B cell (primary cell): ENCODE measurements around the gene IGFL3. TPM values are rescaled to one million over a fixed set of nuclear protein-coding genes. Genes with fewer than 3 reads are reported as not detected.

Experiments used
- ATAC-seq: fragments of 200-7000 bp; cut with Tn5 transposase; one replicate; pipeline ENCODE4 v1.10.0; 2021; ENCODE audit warnings: low read depth, mild to moderate bottlenecking, moderate number of reproducible peaks, moderate library complexity
- CTCF ChIA-PET: fragments of 350-600 bp; sonication (Branson Sonifier 250); formaldehyde crosslinking; loops from one replicate; lab custom pipeline; 2021; ENCODE audit warnings: antibody characterized with exemption, inconsistent platforms; lab: Charles Lee
- POLR2A ChIA-PET: fragments of 350-600 bp; sonication (Branson Sonifier 250); formaldehyde crosslinking; loops from one replicate; lab custom pipeline; 2021; ENCODE audit warnings: antibody characterized with exemption; lab: Charles Lee
- DNase-seq: peaks from one replicate; pipeline ENCODE4 v3.0.0; 2013
- H2AFZ ChIP-seq: 2 replicates; pipeline ENCODE4 v1.6.1; 2012; ENCODE audit warnings: mild to moderate bottlenecking, low read depth, low read length; ENCODE audit not compliant: insufficient read depth, poor library complexity, severe bottlenecking
- H3K27ac ChIP-seq, 2 donors: 1 replicate in 1 of 2; 2 replicates in 1 of 2; pipeline ENCODE4 v1.5.1; 2012 to 2013; ENCODE audit warnings: low read length in 2 of 2, mild to moderate bottlenecking in 2 of 2, moderate library complexity in 1 of 2
- H3K27me3 ChIP-seq, 4 experiments: fragments of 200-600 bp in 1 of 4; sonication (generic) in 1 of 4; replicated peaks in 1 of 4; 1 replicate in 2 of 4; 2 replicates in 2 of 4; pipeline versions ENCODE4 v1.6.1 to v1.7.0; 2013 to 2016; ENCODE audit warnings: low read length in 3 of 4, mild to moderate bottlenecking in 2 of 4, mixed read lengths in 1 of 4, moderate library complexity in 1 of 4; ENCODE audit not compliant: insufficient read depth in 4 of 4, control insufficient read depth in 3 of 4; ENCODE audit errors: control extremely low read depth in 1 of 4
- H3K36me3 ChIP-seq, 2 experiments: replicated peaks in 1 of 2; 1 replicate in 1 of 2; 2 replicates in 1 of 2; pipeline versions ENCODE4 v1.6.1 to v1.7.1; 2013; ENCODE audit warnings: low read length in 1 of 2; ENCODE audit not compliant: insufficient read depth in 2 of 2, control insufficient read depth in 1 of 2; ENCODE audit errors: control extremely low read depth in 1 of 2, extremely low read depth in 1 of 2
- H3K4me1 ChIP-seq, 2 donors: fragments of 200-600 bp in 1 of 2; sonication (generic) in 1 of 2; 1 replicate in 1 of 2; 2 replicates in 1 of 2; pipeline versions ENCODE4 v1.5.1 to v1.6.1; 2013 to 2017; ENCODE audit warnings: low read length in 2 of 2; ENCODE audit not compliant: control insufficient read depth in 2 of 2, insufficient read depth in 2 of 2
- H3K4me2 ChIP-seq: replicated peaks from 2 replicates; pipeline ENCODE3; 2012; ENCODE audit warnings: mild to moderate bottlenecking, low read depth, low read length; ENCODE audit not compliant: poor library complexity, severe bottlenecking
- H3K4me3 ChIP-seq, 5 experiments: fragments of 200-600 bp in 1 of 5; sonication (generic) in 1 of 5; 1 replicate in 3 of 5; 2 replicates in 2 of 5; pipeline versions ENCODE4 v1.5.1 to v1.7.0; 2011 to 2016; ENCODE audit warnings: low read length in 4 of 5, mild to moderate bottlenecking in 4 of 5, low read depth in 2 of 5, control low read depth in 1 of 5, moderate library complexity in 1 of 5; ENCODE audit not compliant: insufficient read depth in 1 of 5; ENCODE audit errors: control extremely low read depth in 1 of 5, extremely low read depth in 1 of 5
- H3K79me2 ChIP-seq: fragments of 200-600 bp; sonication (generic); one replicate; pipeline ENCODE4 v1.6.0; 2016; ENCODE audit warnings: low read length; ENCODE audit not compliant: control insufficient read depth, insufficient read depth
- H3K9ac ChIP-seq: fragments of 200-600 bp; sonication (generic); 2 replicates; pipeline ENCODE4 v1.6.1; 2017; ENCODE audit warnings: mild to moderate bottlenecking, low read length, moderate library complexity
- H3K9me3 ChIP-seq, 3 donors: one replicate each; pipeline versions ENCODE4 v1.6.1 to v1.7.1; 2013; ENCODE audit warnings: low read length in 2 of 3; ENCODE audit not compliant: control insufficient read depth in 2 of 3, insufficient read depth in 1 of 3; ENCODE audit errors: control extremely low read depth in 1 of 3
- H4K20me1 ChIP-seq: 2 replicates; pipeline ENCODE4 v1.6.0; 2012; ENCODE audit warnings: mild to moderate bottlenecking, low read length; ENCODE audit not compliant: insufficient read depth, control insufficient read depth, poor library complexity, severe bottlenecking
- H3K27ac Mint-ChIP-seq: one replicate; pipeline ENCODE4 v1.8.0; 2021; ENCODE audit warnings: mixed read lengths
- H3K27me3 Mint-ChIP-seq: one replicate; pipeline ENCODE4 v1.8.0; 2021; ENCODE audit warnings: mixed read lengths
- H3K4me1 Mint-ChIP-seq: one replicate; pipeline ENCODE4 v1.8.0; 2021; ENCODE audit warnings: mixed read lengths
- H3K4me3 Mint-ChIP-seq: one replicate; pipeline ENCODE4 v1.8.0; 2021; ENCODE audit warnings: mixed read lengths
- H3K9me3 Mint-ChIP-seq: one replicate; pipeline ENCODE4 v1.8.0; 2022; ENCODE audit warnings: mixed read lengths; ENCODE audit not compliant: insufficient read depth
- CTCF ChIP-seq: fragments of 200-600 bp; IDR thresholded peaks from one replicate; pipeline ENCODE4 v1.8.0; 2022; ENCODE audit warnings: antibody characterized with exemption, mild to moderate bottlenecking
- EZH2 ChIP-seq: IDR thresholded peaks from 2 replicates; pipeline ENCODE4 v1.6.1; 2012; ENCODE audit warnings: borderline replicate concordance, low read depth, mild to moderate bottlenecking, moderate library complexity, low read length; ENCODE audit not compliant: insufficient read depth, poor library complexity, severe bottlenecking
- WGBS: methylation state at CpG from one replicate; pipeline ENCODE4 v1.1.5; 2013; ENCODE audit warnings: missing lambda C conversion rate; ENCODE audit not compliant: insufficient coverage; 5-methylcytosine and 5-hydroxymethylcytosine counted together
- intact Hi-C: fragments of 100-400 bp; cut with micrococcal nuclease; formaldehyde crosslinking; loops from one replicate; pipeline ENCODE4 v1.10.0; 2022
- polyA plus RNA-seq: library from polyadenylated mRNA; depleted of rRNA; stranded (reverse); fragments of >200 nt; gene quantifications from 2 replicates; pipeline ENCODE4 v1.2.3, GENCODE V29; 2012
- total RNA-seq, 2 donors: library from RNA; stranded (reverse); fragments of 120-200 nt in 1 of 2; gene quantifications; 1 replicate in 1 of 2; 2 replicates in 1 of 2; pipeline versions ENCODE4 v1.2.3 to v1.2.4, GENCODE V29; 2013 to 2022

The IGFL3 gene
- total and polyA plus RNA-seq, 2 donors (not counting 1 experiment from before 2014, with no cell fraction given): not detected

GRCh38 chr19:46142294-46142693, 17.8 kb upstream of the IGFL3 start:
- intact Hi-C loops: no loop called here
- no peak for ATAC-seq
- Histone ChIP-seq H3K9me3 (no peaks in the 10 kb centered on the region), H3K9ac (no peak overlapping the region), H3K4me2 (no peak overlapping the region), H3K4me1 (no peaks in the 10 kb centered on the region), H2AFZ (no peak overlapping the region), H3K36me3 (no peaks in the 10 kb centered on the region), H3K27me3 (peaks cover 0 to 12% (median 3%) of the 10 kb centered on the region in 4 experiments), H3K27ac (no peak overlapping the region), H4K20me1 (no peaks in the 10 kb centered on the region), H3K4me3 (no peak overlapping the region), H3K79me2 (no peaks in the 10 kb centered on the region)
- Mint-ChIP-seq H3K4me3 (no peak overlapping the region), H3K27me3 (peaks cover 21% of the 10 kb centered on the region), H3K27ac (no peak overlapping the region), H3K4me1 (no peaks in the 10 kb centered on the region), H3K9me3 (no peaks in the 10 kb centered on the region)
- WGBS: 50% methylated on average over 1 of the region's 4 CpGs
- no peak for DNase-seq
- ChIA-PET CTCF (no interaction called here), POLR2A (no interaction called here)
- TF ChIP-seq EZH2 (no peak), CTCF (no peak)

- no peaks in the 10 kb centered on the region for H3K9me3 ChIP-seq
- H4K20me1 ChIP-seq: no peaks in the 10 kb centered on the region
- no peaks in the 10 kb centered on the region for H3K79me2 ChIP-seq
- no peak overlapping the region for H3K27ac Mint-ChIP-seq
- TF ChIP-seq EZH2 (no peak), CTCF (no peak)
- no peaks in the 10 kb centered on the region for H3K9me3 Mint-ChIP-seq
- no peak overlapping the region for H2AFZ ChIP-seq
- peaks cover 0 to 15% (median 3%) of the 10 kb centered on the region in 4 experiments for H3K27me3 ChIP-seq
- ChIA-PET CTCF (no interaction called here), POLR2A (no interaction called here)
- no peaks in the 10 kb centered on the region for H3K4me1 Mint-ChIP-seq
- DNase-seq: no peak
- no peaks in the 10 kb centered on the region for H3K36me3 ChIP-seq
- no peak overlapping the region for H3K9ac ChIP-seq
- no peaks in the 10 kb centered on the region for H3K4me1 ChIP-seq
- intact Hi-C loops: no loop called here
- H3K4me3 ChIP-seq: no peak overlapping the region
- no peak overlapping the region for H3K4me3 Mint-ChIP-seq
- ATAC-seq: no peak
- WGBS: 55% methylated on average over 1 of the region's 1 CpG
- H3K27me3 Mint-ChIP-seq: peaks cover 23% of the 10 kb centered on the region
- no peak overlapping the region for H3K27ac ChIP-seq
- H3K4me2 ChIP-seq: no peak overlapping the region
These were observed 16.9 kb upstream of the IGFL3 start for GRCh38 chr19:46141421-46141820.
